SJCRH30 (cell line): Measurements from ENCODE around the gene P4HA1. TPM values are rescaled to one million over a fixed set of nuclear protein-coding genes. Genes with fewer than 3 reads are reported as not detected.
"Not testable (repeated sequence)": the region's sequence is repeated elsewhere in the genome, so short reads cannot be mapped to it uniquely, and the experiment has no call there.

ENCODE experiments used
- DNase-seq, 2 experiments: peaks; one replicate each; pipeline ENCODE4 v3.0.0-alpha.2; 2015 to 2020
- H3K27ac ChIP-seq: fragments of 250-450 bp; sonication (Bioruptor Pico); 2 replicates; pipeline ENCODE4 v1.5.1; 2020; ENCODE audit warnings: mild to moderate bottlenecking, moderate library complexity
- H3K27me3 ChIP-seq: fragments of 250-450 bp; sonication (Bioruptor Pico); 2 replicates; pipeline ENCODE4 v1.5.1; 2020; ENCODE audit warnings: mild to moderate bottlenecking, moderate library complexity
- H3K36me3 ChIP-seq: fragments of 250-450 bp; sonication (Bioruptor Pico); 2 replicates; pipeline ENCODE4 v1.5.1; 2020; ENCODE audit warnings: mild to moderate bottlenecking, moderate library complexity
- H3K4me1 ChIP-seq: fragments of 250-450 bp; sonication (Bioruptor Pico); 2 replicates; pipeline ENCODE4 v1.5.1; 2020; ENCODE audit warnings: mild to moderate bottlenecking, moderate library complexity
- H3K4me3 ChIP-seq: fragments of 250-450 bp; sonication (Bioruptor Pico); 2 replicates; pipeline ENCODE4 v1.5.1; 2020; ENCODE audit warnings: mild to moderate bottlenecking, moderate library complexity
- H3K9me3 ChIP-seq: fragments of 250-450 bp; sonication (Bioruptor Pico); replicated peaks from 2 replicates; pipeline ENCODE4 v1.5.1; 2020; ENCODE audit warnings: mild to moderate bottlenecking, moderate library complexity
- total RNA-seq: library from RNA; depleted of rRNA; stranded (reverse); fragments of >200 nt; shearing (Covaris generic); gene quantifications from 2 replicates; pipeline ENCODE4 v1.2.3, GENCODE V29; 2014

The P4HA1 gene
- total RNA-seq, 1 experiment from 2014 or later, result 78.0 TPM

DNA sequence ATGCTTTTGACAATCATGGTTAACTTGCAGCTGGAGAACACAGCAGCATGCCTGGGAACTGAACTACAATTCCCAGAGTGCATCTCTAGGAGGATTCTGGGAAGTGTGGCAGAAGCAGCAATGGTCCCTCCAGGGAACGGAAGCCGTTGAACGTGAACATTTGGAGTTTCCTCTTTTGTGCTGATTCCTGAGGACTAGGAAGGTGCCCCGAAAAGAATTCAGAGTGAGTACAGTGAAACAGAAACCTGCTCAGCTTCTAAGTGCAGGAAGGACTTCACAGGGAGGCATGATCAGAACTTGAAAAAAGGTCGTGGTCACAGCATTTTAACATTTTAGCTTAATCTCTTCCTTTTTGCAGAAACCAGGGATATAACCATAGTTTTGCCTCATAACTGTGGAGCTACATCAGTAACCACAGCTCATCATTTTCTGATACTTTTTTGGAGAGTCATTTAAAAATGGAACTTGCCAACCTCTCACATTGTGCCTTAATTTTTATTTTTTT lies 13.7 kb upstream of the P4HA1 start, which contains the start of gene NUDT13:
NUDT13 (plus strand) TSS at position 111 of the 505 bp plus-strand sequence. CDS start 3,911 bp downstream, outside the sequence.
- Histone ChIP-seq H3K4me1 (no peaks in the 10 kb centered on the region), H3K27ac (peak within 1 kb of the TSS; percentile 13; the same call in 1 of the 2 replicates), H3K9me3 (0 out of 2 replicates have a peak, but pooled peaks cover 2% of the 10 kb centered on the region), H3K36me3 (peaks cover 7% of the 10 kb centered on the region; the same call in 1 of the 2 replicates), H3K4me3 (peak within 1 kb of the TSS; percentile 45), H3K27me3 (no peaks in the 10 kb centered on the region)
- DNase-seq, result peak; percentile 36 to 62

DNA sequence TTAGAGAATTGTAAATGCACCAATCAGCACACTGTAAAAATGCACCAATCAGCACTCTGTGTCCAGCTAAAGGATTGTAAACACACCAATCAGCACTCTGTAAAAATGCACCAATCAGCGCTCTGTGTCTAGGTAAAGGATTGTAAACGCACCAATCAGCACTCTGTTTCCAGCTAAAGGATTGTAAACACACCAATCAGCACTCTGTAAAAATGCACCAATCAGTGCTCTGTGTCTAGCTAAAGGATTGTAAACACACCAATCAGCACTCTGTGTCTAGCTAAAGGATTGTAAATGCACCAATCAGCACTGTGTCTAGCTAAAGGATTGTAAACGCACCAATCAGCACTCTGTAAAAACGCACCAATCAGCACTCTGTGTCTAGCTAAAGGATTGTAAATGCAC lies 12.6 kb upstream of the P4HA1 start:
- not testable (repeated sequence) for H3K4me3 ChIP-seq, H3K36me3 ChIP-seq, H3K4me1 ChIP-seq, DNase-seq, H3K27ac ChIP-seq, H3K9me3 ChIP-seq, H3K27me3 ChIP-seq

DNA sequence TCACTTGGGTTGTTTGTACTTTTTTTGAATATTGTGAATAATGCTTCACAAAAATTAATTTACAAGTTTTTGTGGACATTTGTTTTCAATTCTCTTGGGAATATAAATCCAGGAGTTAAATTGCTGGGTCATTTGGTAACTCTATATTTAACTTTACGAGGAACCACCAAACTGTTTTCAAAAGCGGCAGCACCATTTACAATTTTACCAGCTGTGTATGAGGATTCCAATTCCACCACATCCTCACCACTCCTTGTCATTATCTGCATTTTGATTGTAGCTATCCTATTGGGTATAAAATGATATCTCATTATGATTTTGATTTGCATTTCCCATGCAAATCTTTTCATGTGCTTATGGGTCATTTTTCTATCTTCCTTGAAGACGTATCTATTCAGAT lies 9.6 kb upstream of the P4HA1 start:
- Histone ChIP-seq H3K36me3 (peaks cover 5% of the 10 kb centered on the region; the same call in 1 of the 2 replicates), H3K9me3 (0 out of 2 replicates have a peak, but pooled peaks cover 2% of the 10 kb centered on the region), H3K4me3 (no peak overlapping the region), H3K27ac (no peak overlapping the region), H3K4me1 (no peaks in the 10 kb centered on the region), H3K27me3 (no peaks in the 10 kb centered on the region)
- DNase-seq, result no peak

DNA sequence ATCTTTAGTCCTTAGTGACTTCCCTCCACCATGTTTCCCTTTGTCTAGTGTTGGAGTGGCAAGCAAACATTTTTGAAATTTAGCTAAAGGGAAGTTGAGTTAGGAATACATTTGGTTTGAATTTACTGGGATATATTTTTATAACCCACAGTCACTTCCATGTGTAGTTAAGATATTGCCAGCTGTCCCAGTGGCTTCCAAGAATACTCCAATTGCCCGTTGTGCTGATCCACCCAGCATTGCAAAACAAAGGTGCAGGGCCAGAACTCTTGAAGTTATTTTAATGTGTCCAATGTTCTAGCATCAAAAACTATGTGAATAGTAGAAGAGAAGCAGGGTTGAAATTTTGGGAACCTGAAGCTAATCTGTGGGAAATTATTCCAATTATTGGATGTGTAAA lies 2.5 kb upstream of the P4HA1 start:
- no peak for DNase-seq
- Histone ChIP-seq H3K4me3 (no peak overlapping the region), H3K27me3 (no peaks in the 10 kb centered on the region), H3K27ac (no peak overlapping the region), H3K36me3 (no peaks in the 10 kb centered on the region), H3K9me3 (no peaks in the 10 kb centered on the region), H3K4me1 (no peaks in the 10 kb centered on the region)

DNA sequence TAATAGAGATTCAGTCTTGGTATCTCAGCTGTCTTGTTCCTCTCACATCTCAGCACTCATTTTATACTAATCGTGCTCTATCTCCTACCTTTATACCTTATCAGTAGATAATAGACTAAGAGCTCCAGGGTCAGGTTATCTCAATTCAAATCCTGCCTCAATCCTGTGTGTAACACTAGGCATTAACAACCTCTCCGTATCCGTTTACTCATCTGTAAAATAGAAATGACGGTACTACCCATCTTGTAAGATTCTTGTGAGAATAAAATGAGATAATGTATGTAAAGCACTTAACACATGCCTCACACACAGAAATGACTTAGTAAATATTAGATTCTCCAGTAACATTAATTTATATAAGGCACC lies 622 bp upstream of the P4HA1 start:
- H3K9me3 ChIP-seq, result no peaks in the 10 kb centered on the region
- H3K4me1 ChIP-seq, result no peaks in the 10 kb centered on the region
- no peaks in the 10 kb centered on the region for H3K36me3 ChIP-seq
- peak overlapping the region; percentile 72 for H3K4me3 ChIP-seq
- peak overlapping the region; percentile 57; the same call in 1 of the 2 replicates for H3K27ac ChIP-seq
- no peak for DNase-seq
- no peaks in the 10 kb centered on the region for H3K27me3 ChIP-seq

DNA sequence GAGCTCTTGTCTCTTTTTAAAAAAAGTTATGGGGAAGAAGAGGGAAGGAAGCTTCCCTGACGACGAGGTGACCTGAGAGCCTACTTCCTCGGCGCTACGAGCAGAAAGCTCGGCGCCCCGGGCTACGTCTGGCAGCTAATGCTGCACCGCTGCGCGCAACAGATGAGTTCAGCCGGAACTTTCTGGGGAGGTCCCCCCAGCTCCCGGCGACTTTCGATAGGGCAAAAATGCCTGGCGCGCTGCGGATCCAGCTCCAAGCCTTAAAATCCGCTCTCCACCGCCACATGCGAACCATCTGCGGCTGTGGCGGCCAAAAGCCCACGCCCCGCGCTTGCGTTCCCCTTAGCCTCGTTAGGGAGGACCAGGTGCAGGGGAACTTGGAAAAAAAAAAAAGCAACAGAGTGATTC lies 621 bp downstream of the P4HA1 start:
- DNase-seq, result peak; percentile 79 to 86
- Histone ChIP-seq H3K27me3 (no peaks in the 10 kb centered on the region), H3K36me3 (no peaks in the 10 kb centered on the region), H3K9me3 (no peaks in the 10 kb centered on the region), H3K4me3 (peak overlapping the region; percentile 72), H3K4me1 (no peaks in the 10 kb centered on the region), H3K27ac (peak overlapping the region; percentile 57)

DNA sequence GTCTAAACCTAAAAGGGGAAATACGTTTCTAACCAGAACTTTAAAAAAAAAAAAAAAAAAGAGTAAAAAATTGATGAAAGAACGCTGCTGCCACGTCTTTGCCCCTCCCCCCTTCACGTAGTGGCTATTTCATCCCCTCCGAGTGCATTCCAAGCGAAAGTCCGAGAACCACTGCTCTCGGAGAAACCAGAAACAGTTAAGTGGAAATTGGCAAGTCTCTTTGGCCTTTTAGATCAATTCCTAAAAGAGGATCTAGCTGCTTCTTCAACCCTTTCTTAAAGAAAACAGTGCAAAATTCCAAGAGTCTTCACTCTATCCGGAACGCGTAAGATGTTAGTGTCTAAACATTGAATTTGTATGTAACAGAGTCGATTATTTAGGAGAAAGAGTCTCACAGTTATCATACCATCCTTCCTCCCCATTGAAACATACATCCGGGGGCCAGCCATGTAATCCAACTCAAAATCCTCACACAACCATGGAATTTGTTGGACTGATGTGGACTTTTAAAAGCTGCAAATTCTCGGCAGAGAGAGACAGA lies 1.1 kb downstream of the P4HA1 start:
- no peaks in the 10 kb centered on the region for H3K9me3 ChIP-seq
- H3K27me3 ChIP-seq, result no peaks in the 10 kb centered on the region
- DNase-seq, result peak; percentile 71 to 84
- no peaks in the 10 kb centered on the region; the same call in 1 of the 2 replicates for H3K36me3 ChIP-seq
- peak overlapping the region; percentile 57 for H3K27ac ChIP-seq
- no peaks in the 10 kb centered on the region for H3K4me1 ChIP-seq
- H3K4me3 ChIP-seq, result peak overlapping the region; percentile 72

DNA sequence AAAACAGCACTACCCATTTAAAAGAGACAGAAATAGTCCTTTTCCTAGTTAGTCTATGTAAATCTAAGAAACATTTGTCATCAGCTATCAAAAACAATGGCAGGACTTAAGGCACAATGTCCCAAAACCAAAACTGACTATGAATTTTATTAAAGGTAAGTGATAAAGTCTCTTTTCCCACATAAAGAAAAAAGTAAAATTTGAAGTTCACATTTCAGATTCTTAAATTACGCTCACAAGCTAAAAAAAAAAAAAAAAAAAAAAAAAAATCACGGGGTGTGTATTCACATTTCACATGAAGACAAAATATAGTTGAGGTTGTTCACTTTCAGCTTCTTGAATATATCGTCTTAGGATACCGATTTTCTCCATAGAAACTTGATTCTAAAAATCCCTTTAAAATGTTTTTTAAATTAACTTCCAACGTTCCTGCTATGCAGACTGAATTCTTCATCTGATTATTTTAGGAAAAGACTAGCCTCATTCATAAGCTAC lies 1.6 kb downstream of the P4HA1 start:
- DNase-seq, result peak in 1 of 2 experiments; percentile 23
- Histone ChIP-seq H3K4me1 (no peaks in the 10 kb centered on the region), H3K27ac (peak overlapping the region; percentile 57), H3K27me3 (no peaks in the 10 kb centered on the region), H3K36me3 (no peaks in the 10 kb centered on the region; the same call in 1 of the 2 replicates), H3K4me3 (peak overlapping the region; percentile 72), H3K9me3 (no peaks in the 10 kb centered on the region)

DNA sequence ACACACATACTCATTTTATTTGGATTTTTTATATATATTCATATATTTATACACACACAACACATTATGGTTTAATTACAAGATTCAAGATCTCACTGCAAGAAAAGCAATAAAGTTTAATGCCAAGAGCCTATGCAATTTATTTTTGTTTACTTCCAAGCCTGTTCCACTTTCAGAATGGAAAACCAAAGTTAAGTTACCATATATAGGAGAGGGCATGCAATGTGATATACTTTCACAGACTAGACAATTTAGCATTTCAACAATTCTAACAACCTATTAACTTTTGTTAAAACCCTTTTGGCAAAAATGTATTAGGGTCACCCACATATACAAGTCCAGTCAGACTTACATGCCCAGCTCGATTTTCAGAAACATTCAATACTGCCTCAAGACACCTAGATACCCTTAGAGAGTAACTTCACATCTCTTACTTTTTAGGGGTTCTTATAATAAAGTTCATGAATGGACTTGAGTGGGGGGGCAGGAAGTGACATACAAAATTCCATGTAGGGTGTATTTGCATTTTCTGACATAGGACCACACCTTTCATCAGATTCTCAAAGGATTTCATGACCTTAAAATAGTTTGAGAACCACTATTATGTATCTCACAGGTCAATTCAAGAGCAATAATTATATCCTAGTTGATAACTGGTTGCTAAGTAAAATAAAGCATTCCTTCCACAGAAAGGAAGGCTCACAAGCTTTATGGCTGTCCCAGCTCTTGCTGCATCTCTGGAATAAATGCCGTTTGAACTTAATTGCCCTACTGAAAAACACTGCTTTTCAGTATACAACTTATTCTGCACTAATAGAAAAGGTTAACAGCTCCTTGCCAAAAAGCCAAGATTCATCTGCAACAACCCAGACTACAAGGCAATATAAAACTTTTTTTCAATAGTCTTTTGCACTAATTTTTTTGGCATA lies 2.5 kb downstream of the P4HA1 start:
- peak overlapping the region; percentile 57 for H3K27ac ChIP-seq
- no peaks in the 10 kb centered on the region for H3K27me3 ChIP-seq
- DNase-seq, result peak in 1 of 2 experiments; percentile 19
- peak overlapping the region; percentile 72 for H3K4me3 ChIP-seq
- peaks cover 2% of the 10 kb centered on the region; the same call in 1 of the 2 replicates for H3K36me3 ChIP-seq
- H3K9me3 ChIP-seq, result no peaks in the 10 kb centered on the region
- no peaks in the 10 kb centered on the region for H3K4me1 ChIP-seq

DNA sequence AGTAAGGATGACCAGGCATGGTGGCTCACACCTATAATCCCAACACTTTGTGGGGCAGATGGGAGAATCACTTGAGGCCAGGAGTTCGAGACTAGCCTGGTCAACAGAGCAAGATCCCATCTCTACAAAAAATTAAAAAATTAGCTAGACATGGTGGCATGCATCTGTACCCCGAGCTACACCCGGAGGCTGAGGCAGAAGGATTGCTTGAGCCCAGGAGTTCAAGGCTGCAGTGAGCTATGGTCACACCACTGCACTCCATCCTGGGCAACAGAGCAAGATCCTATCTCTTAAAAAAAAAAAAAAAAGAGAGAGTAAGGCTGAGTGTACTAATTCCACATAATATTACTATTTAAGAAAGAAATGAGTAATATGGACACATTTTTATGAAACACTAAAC lies 3.8 kb downstream of the P4HA1 start:
- Histone ChIP-seq H3K9me3 (no peaks in the 10 kb centered on the region), H3K36me3 (peaks cover 3% of the 10 kb centered on the region; the same call in 1 of the 2 replicates), H3K27ac (no peak overlapping the region), H3K4me1 (no peaks in the 10 kb centered on the region), H3K4me3 (no peak overlapping the region), H3K27me3 (no peaks in the 10 kb centered on the region)
- DNase-seq, result no peak

DNA sequence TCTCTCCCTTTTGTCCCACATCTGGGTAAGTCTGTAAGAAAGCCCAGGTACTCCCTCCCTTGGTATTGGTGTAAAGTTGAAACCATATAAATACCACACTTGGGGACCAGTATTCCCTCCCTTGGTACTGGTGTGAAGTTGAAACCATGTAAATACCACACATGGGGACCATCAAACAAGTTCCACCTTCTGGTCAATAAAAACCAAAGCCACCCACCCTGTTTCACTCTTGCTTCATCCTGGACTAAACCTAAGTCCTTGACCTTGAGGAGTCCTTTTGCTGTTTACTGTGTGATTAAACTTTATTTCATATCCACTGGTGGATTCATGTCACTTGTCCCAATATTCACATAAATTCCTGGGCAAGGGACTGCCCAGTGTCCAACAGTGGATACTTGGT lies 8.4 kb downstream of the P4HA1 start:
- Histone ChIP-seq H3K9me3 (no peaks in the 10 kb centered on the region), H3K4me3 (no peak overlapping the region), H3K27me3 (no peaks in the 10 kb centered on the region), H3K27ac (no peak overlapping the region), H3K36me3 (peaks cover 3% of the 10 kb centered on the region; the same call in 1 of the 2 replicates), H3K4me1 (no peaks in the 10 kb centered on the region)
- DNase-seq, result no peak

DNA sequence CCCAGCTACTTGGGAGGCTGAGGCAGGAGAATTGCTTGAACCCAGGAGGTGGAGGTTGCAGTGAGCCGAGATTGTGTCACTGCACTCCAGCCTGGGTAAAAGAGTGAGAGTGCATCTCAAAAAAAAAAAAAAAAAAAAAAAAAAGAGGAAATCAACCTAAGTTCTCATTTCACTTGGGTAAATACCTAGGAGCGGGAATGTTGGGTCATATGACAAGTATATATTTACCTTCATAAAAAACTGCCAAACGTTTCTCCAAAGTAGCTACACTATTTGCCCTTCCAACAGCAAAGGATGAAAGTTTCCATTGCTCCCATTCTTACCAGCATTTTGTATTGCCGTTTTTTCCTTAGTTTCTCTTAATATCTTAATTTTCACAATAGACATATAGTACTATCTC lies 9.8 kb downstream of the P4HA1 start:
- no peak for DNase-seq
- H3K36me3 ChIP-seq, result peaks cover 3% of the 10 kb centered on the region; the same call in 1 of the 2 replicates
- H3K27ac ChIP-seq, result no peak overlapping the region
- no peaks in the 10 kb centered on the region for H3K9me3 ChIP-seq
- H3K4me1 ChIP-seq, result no peaks in the 10 kb centered on the region
- no peaks in the 10 kb centered on the region for H3K27me3 ChIP-seq
- no peak overlapping the region for H3K4me3 ChIP-seq

DNA sequence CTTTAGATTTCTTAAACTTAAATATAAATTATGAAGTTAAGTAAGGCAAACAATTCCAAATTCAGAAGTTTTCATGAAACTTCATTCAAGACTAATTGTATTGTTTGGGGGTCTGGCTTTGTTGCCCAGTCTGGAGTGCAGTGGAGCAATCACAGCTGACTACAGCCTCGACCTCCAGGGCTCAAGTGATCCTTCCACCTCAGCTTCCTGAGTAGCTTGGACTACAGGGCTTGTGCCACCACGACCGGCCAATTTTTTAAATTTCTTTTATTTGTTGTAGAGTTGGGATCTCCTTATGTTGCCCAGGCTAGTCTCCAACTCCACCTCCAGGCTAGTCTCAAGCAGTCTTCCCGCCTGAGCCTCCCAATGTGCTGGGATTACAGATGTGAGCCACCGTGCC lies 12.5 kb downstream of the P4HA1 start:
- Histone ChIP-seq H3K27ac (no peak overlapping the region), H3K9me3 (no peaks in the 10 kb centered on the region), H3K27me3 (no peaks in the 10 kb centered on the region), H3K4me1 (no peaks in the 10 kb centered on the region), H3K4me3 (no peak overlapping the region), H3K36me3 (peaks cover 10% of the 10 kb centered on the region)
- DNase-seq, result no peak

DNA sequence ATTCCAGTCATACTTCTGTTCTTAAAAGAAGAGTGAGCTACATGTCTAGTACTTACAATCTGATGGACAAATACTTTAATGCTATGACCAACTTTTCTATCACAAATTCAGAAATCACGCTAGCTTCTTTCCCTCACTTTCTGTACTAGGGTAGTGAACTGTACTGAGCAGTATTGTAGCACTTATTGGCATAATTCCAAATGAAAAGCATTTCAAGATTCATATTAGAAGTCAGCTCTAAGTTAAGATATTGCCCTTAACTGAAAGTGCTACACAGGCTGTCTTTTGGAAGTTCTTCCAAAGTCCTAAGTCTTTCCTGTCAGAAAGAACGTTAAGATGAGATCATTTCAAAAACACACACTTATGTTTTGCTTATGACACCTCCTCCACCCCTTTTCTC lies 13.4 kb downstream of the P4HA1 start:
- Histone ChIP-seq H3K4me3 (no peak overlapping the region), H3K27ac (no peak overlapping the region), H3K9me3 (no peaks in the 10 kb centered on the region), H3K4me1 (no peaks in the 10 kb centered on the region), H3K36me3 (peaks cover 8% of the 10 kb centered on the region), H3K27me3 (no peaks in the 10 kb centered on the region)
- DNase-seq, result no peak
